HFFc6 (cell line): Measurements from ENCODE around the gene TRIB2. TPM values are rescaled to one million over a fixed set of nuclear protein-coding genes. Genes with fewer than 3 reads are reported as not detected.

Experiments
- DNase-seq: peaks from one replicate; pipeline ENCODE4 v3.0.0-alpha.2; 2018
- H3K27ac Mint-ChIP-seq: 2 replicates; pipeline ENCODE4 v1.8.0; 2020; ENCODE audit warnings: mild to moderate bottlenecking, mixed read lengths
- H3K27me3 Mint-ChIP-seq: 2 replicates; pipeline ENCODE4 v1.8.0; 2021; ENCODE audit warnings: mild to moderate bottlenecking, moderate library complexity, mixed read lengths; ENCODE audit not compliant: insufficient read depth
- H3K36me3 Mint-ChIP-seq: 2 replicates; pipeline ENCODE4 v1.8.0; 2021; ENCODE audit warnings: low read depth, mixed read lengths
- H3K4me1 Mint-ChIP-seq: 2 replicates; pipeline ENCODE4 v1.8.0; 2020; ENCODE audit warnings: low read depth, mixed read lengths
- H3K4me3 Mint-ChIP-seq: 2 replicates; pipeline ENCODE4 v1.8.0; 2020; ENCODE audit warnings: mild to moderate bottlenecking, moderate library complexity, mixed read lengths
- H3K9me3 Mint-ChIP-seq: 2 replicates; pipeline ENCODE4 v1.8.0; 2020; ENCODE audit warnings: mild to moderate bottlenecking, mixed read lengths
- CTCF ChIP-seq: fragments of 200-600 bp; sonication (generic); IDR thresholded peaks from 2 replicates; pipeline ENCODE4 v1.5.0; 2021; ENCODE audit warnings: antibody characterized with exemption, mild to moderate bottlenecking
- total RNA-seq, 6 experiments: library from RNA; stranded (reverse); fragmentation: NEBNext Ultra II Directional; extraction: Animal tissue kit (Norgen Biotek cat#: 25700); gene quantifications; 2 replicates in 1 of 6; 3 replicates in 5 of 6; pipeline ENCODE4 v1.2.3, GENCODE V29; 2021

Gene TRIB2
- total RNA-seq, 6 experiments from 2014 or later = 13.6 to 22.9 (median 16.8) TPM

DNA sequence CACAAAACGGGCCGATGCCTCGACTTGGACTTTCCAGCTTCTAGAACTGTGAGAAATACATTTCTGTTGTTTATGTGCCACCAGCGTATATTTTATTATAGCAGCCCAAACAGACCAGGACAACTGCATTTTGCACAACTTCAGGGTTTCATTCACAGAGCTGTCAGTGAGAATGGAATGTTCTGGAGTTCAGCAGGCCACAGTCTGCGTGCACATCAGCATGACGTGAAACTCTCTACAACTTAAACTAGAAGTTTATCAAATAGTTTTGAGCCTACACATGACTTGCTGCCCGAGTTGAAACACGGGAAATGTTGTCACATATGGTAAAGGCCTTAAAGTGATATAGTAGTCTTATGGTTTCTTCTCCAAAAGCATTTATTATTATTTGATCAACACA is 3.9 kb upstream of the TRIB2 start:
- Mint-ChIP-seq H3K4me1 (peaks cover 31% of the 10 kb centered on the region), H3K9me3 (no peaks in the 10 kb centered on the region), H3K4me3 (no peak overlapping the region), H3K36me3 (peaks cover under 1% of the 10 kb centered on the region; the same call in 1 of the 2 replicates), H3K27ac (no peak overlapping the region), H3K27me3 (peaks cover 3% of the 10 kb centered on the region; the same call in 1 of the 2 replicates)
- no peak for DNase-seq
- TF ChIP-seq CTCF = no peak

DNA sequence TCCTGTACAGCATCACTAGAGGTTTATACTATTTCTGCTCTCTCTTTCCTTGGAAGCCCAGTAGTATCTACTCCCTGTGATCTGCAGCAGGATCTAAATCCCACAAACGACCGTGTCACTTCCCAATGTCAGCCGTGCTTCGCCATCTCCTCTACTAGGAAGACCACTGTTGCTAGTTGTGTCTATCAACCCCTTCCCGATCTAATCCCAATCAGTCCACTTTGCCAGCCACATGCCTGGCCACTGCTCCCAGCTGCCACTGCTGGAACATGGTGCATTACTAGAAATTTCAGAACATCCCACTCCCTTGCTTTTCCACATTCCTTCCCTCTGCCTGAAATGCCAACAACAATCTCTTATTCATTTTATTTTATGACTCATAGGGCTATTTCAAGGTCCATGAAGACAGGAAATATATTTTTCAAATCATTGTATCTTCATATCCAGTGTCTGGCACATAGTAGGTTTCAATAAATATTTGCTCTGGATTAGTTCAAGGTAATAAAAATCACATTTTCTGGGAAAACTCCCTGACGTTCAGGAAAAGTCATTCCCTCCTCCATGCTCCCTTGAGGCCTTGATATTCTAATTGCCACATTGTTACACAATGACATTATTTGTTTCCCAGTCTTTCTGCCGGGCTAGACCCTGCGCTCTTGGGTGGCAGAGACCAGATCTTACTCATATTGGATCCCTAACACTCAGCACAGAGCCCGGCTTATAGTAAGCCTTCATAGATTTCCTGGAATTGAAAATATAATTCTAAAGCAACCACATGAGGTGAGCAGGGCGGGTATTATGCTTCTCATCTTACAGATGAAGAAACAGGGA is 2.1 kb upstream of the TRIB2 start:
- Mint-ChIP-seq H3K36me3 (peaks cover 15% of the 10 kb centered on the region), H3K27ac (no peak overlapping the region; the same call in 1 of the 2 replicates), H3K4me3 (no peak overlapping the region), H3K9me3 (no peaks in the 10 kb centered on the region), H3K27me3 (peaks cover 3% of the 10 kb centered on the region; the same call in 1 of the 2 replicates), H3K4me1 (peaks cover 37% of the 10 kb centered on the region)
- TF ChIP-seq CTCF = no peak
- DNase-seq = no peak

GRCh38 chr2:12715258-12716031 is 1.3 kb upstream of the TRIB2 start:
- peaks cover 16% of the 10 kb centered on the region for H3K36me3 Mint-ChIP-seq
- H3K9me3 Mint-ChIP-seq = no peaks in the 10 kb centered on the region
- TF ChIP-seq CTCF = no peak
- peak overlapping the region; percentile 70; the same call in 1 of the 2 replicates for H3K27ac Mint-ChIP-seq
- DNase-seq = no peak
- H3K4me3 Mint-ChIP-seq = peak overlapping the region; percentile 87; the same call in 1 of the 2 replicates
- peaks cover 45% of the 10 kb centered on the region for H3K4me1 Mint-ChIP-seq
- peaks cover 3% of the 10 kb centered on the region; the same call in 1 of the 2 replicates for H3K27me3 Mint-ChIP-seq

- H3K4me3 Mint-ChIP-seq = peak overlapping the region; percentile 87
- H3K27me3 Mint-ChIP-seq = peaks cover 3% of the 10 kb centered on the region; the same call in 1 of the 2 replicates
- peak overlapping the region; percentile 85 for H3K27ac Mint-ChIP-seq
- H3K4me1 Mint-ChIP-seq = peaks cover 51% of the 10 kb centered on the region
- DNase-seq = peak; percentile 57
- no peaks in the 10 kb centered on the region for H3K9me3 Mint-ChIP-seq
- TF ChIP-seq CTCF = peak; percentile 75
- peaks cover 16% of the 10 kb centered on the region for H3K36me3 Mint-ChIP-seq
These were observed 779 bp upstream of the TRIB2 start for GRCh38 chr2:12716032-12716281.

DNA sequence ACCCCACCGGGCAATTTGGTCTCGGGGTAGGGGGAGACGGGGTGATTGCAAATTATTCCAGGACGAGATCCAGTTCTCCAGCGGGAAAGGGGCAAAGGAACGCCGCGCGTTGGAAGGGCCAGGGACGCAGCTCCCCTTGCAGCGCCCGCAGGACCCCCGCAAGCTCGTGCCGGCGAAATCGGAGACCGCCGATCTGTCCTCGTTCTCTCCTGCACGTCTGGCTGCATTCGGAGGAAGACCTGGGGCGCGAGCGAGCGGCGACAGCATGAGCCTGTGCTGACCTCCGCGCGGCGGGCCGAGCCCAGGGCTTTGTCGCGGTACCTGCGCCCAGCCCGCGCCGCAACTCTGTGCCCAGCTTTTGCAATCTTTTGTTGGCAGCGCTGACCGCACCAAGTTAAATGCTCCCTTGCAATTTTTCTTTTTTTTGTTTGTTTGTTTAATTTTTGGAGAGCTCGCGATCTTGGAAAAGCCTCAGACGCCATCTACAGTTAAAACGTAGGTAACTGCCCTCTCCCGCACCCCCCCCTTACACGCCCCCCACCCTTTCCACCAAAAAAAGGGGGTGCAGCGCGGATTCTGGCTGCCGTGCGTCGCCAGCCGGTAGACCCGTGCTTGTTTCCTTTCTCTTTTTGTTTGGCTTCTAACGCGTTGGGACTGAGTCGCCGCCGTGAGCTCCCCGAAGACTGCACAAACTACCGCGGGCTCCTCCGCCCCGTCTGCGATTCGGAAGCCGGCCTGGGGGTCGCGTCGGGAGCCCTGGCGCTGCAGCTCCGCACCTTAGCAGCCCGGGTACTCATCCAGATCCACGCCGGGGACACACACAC is 667 bp downstream of the TRIB2 start:
- Mint-ChIP-seq H3K4me3 (peak overlapping the region; percentile 98), H3K36me3 (peaks cover 22% of the 10 kb centered on the region)

More for the DNA sequence above, 667 bp downstream of the TRIB2 start:
- no peaks in the 10 kb centered on the region for H3K9me3 Mint-ChIP-seq
- peaks cover 65% of the 10 kb centered on the region for H3K4me1 Mint-ChIP-seq
- H3K27ac Mint-ChIP-seq = peak overlapping the region; percentile 91
- H3K27me3 Mint-ChIP-seq = peaks cover 3% of the 10 kb centered on the region; the same call in 1 of the 2 replicates
- TF ChIP-seq CTCF = peak; percentile 78
- peak; percentile 62 for DNase-seq
